Liver (tissue), 3 donors: ENCODE results near the gene ADCYAP1.

Experiments used
- ATF3 ChIP-seq: IDR thresholded peaks from 2 replicates; pipeline ENCODE4 v1.6.1; 2016; ENCODE audit warnings: antibody characterized with exemption
- CTCF ChIP-seq: fragments of 150-350 bp; IDR thresholded peaks from 2 replicates; pipeline ENCODE4 v1.5.1; 2017; ENCODE audit warnings: improper control_type of control experiment, low read depth, low read length; ENCODE audit not compliant: missing input control
- GABPA ChIP-seq, 2 donors: IDR thresholded peaks in 1 of 2; conservative IDR thresholded peaks in 1 of 2; 2 replicates each; pipeline ENCODE4 v1.6.1; 2016; ENCODE audit warnings: antibody characterized with exemption in 2 of 2, mild to moderate bottlenecking in 1 of 2, moderate library complexity in 1 of 2
- HNF4A ChIP-seq, 2 donors: conservative IDR thresholded peaks; 2 replicates each; pipeline ENCODE4 v1.6.1; 2016; ENCODE audit warnings: antibody characterized with exemption in 2 of 2, mild to moderate bottlenecking in 2 of 2
- JUND ChIP-seq, 2 donors: IDR thresholded peaks; 2 replicates each; pipeline ENCODE4 v1.6.1; 2016; ENCODE audit warnings: antibody characterized with exemption in 2 of 2
- NR2F2 ChIP-seq: IDR thresholded peaks from 2 replicates; pipeline ENCODE4 v1.6.1; 2016; ENCODE audit warnings: antibody characterized with exemption
- REST ChIP-seq: IDR thresholded peaks from 2 replicates; pipeline ENCODE4 v1.6.1; 2016; ENCODE audit warnings: antibody characterized with exemption, mild to moderate bottlenecking
- SP1 ChIP-seq: IDR thresholded peaks from 2 replicates; pipeline ENCODE4 v1.6.1; 2018; ENCODE audit warnings: antibody characterized with exemption, mild to moderate bottlenecking
- TAF1 ChIP-seq: conservative IDR thresholded peaks from 2 replicates; pipeline ENCODE4 v1.6.1; 2016; ENCODE audit warnings: antibody characterized with exemption, mild to moderate bottlenecking
- YY1 ChIP-seq: IDR thresholded peaks from 2 replicates; pipeline ENCODE4 v1.6.1; 2016; ENCODE audit warnings: antibody characterized with exemption, mild to moderate bottlenecking
- TF ChIP-seq, protein P1 (sequence below): IDR thresholded peaks from 2 replicates; pipeline ENCODE4 v1.6.1; 2016; ENCODE audit warnings: antibody characterized with exemption
- donor health status: healthy.
- donor health status: healthy.

DNA sequence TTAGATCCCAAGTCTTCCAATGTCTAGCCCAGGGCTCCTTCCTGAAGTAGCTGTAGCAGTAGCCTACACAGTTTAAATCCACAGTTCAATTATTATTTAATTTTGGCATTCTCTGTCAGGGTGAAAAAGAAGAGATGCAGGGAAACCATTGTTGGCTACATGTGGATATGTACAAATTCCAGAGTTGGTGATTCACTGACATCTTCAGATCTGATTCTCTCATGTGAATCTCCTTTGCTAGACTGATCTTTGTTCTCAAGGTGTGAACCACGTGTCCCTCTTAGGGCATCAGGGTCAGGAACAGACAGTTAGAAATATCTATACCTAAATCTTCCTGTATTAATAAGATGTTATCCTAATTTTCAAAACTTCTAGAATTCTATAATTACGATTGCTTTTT, 36.7 kb downstream of the ADCYAP1 start:
- TF ChIP-seq CTCF (no peak), REST (no peak), YY1 (no peak), TAF1 (no peak), JUND (IDR thresholded peaks at IDR 0.05) (no peak), SP1 (no peak), HNF4A (conservative IDR thresholded peaks at IDR 0.05) (no peak), ATF3 (no peak), NR2F2 (no peak), GABPA (IDR thresholded peaks at IDR 0.05 in 1 of 2, conservative IDR thresholded peaks at IDR 0.05 in 1 of 2) (no peak)
- TF ChIP-seq, protein P1, sequence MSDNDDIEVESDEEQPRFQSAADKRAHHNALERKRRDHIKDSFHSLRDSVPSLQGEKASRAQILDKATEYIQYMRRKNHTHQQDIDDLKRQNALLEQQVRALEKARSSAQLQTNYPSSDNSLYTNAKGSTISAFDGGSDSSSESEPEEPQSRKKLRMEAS: no peak
